ENCODE results near the gene SLC47A2. TPM values are rescaled to one million over a fixed set of nuclear protein-coding genes. Genes with fewer than 3 reads are reported as not detected.
A peak's percentile ranks its signal among the peaks of the same experiment; 100 is the strongest.

The SLC47A2 gene
- total and polyA plus RNA-seq, 2 of the 13 experiments (the other 11 are each of a cell fraction or from before 2014, with no cell fraction given): 0.04 TPM; not detected in 1

GRCh38 chr17:19738757-19739156, 22.4 kb upstream of the SLC47A2 start:
- ChIA-PET CTCF (ENCODE audit: low intra/inter-chr PET ratio, low total read pairs) (no interaction called here), POLR2A (no interaction called here)
- Histone ChIP-seq H3K4me1 (ENCODE audit: insufficient read depth, low read length) (peaks cover 55% of the 10 kb centered on the region), H3K36me3 (replicated peaks in 1 of 2; ENCODE audit: control insufficient read depth in 1 of 2, insufficient read depth in 2 of 2, low read length in 2 of 2) (no peaks in the 10 kb centered on the region), H3K4me3 (replicated peaks in 1 of 3; ENCODE audit: insufficient read depth in 1 of 3, low read depth in 2 of 3, low read length in 3 of 3) (no peak overlapping the region), H3K79me2 (ENCODE audit: insufficient read depth, low read length) (no peaks in the 10 kb centered on the region), H3K27ac (ENCODE audit: extremely low read length, insufficient read depth, low read length) (no peak overlapping the region), H3K9me3 (ENCODE audit: low read length) (no peaks in the 10 kb centered on the region), H2AFZ (ENCODE audit: low read length) (no peak overlapping the region), H3K27me3 (ENCODE audit: control insufficient read depth in 1 of 2, insufficient read depth in 2 of 2, low read length in 2 of 2) (no peaks in the 10 kb centered on the region; a peak in 1 of 5 replicates), H3K4me2 (ENCODE audit: low read depth, low read length) (no peak overlapping the region), H4K20me1 (ENCODE audit: insufficient read depth, low read length) (no peaks in the 10 kb centered on the region), H3K9ac (ENCODE audit: insufficient read depth, low read depth, low read length) (no peak overlapping the region)
- ATAC-seq (no peak), DNase-seq (ENCODE audit: low spot score) (no peak), FAIRE-seq (no peak)
- in situ Hi-C loops (cut with HindIII; ENCODE audit: extremely low pct_ligation_motif_present, low pct_unique_long_range_greater_than_20kb): no loop called here
- no TSS peak for BruUV-seq (replicated peaks)
- intact Hi-C loops (cut with micrococcal nuclease; ENCODE audit: unreplicated experiment): no loop called here
- WGBS (ENCODE audit: low lambda C conversion rate): 40% methylated on average over 1 of the region's 9 CpGs
- TF ChIP-seq EEA1 (CRISPR knock-in tag; IDR thresholded peaks at IDR 0.05; ENCODE audit: borderline replicate concordance) (no peak), HNRNPLL (IDR thresholded peaks at IDR 0.05; ENCODE audit: low read depth, low read length, poor library complexity, severe bottlenecking) (no peak), ZNF512B (CRISPR knock-in tag; IDR thresholded peaks at IDR 0.05; ENCODE audit: borderline replicate concordance) (no peak), NR2F6 (IDR thresholded peaks at IDR 0.05) (0 out of 2 replicates have a peak, but pooled peaks have one; percentile 20), NR2F6 (CRISPR knock-in tag; IDR thresholded peaks at IDR 0.05) (no peak), ZSCAN20 (CRISPR knock-in tag; IDR thresholded peaks at IDR 0.05; ENCODE audit: borderline replicate concordance) (no peak), CTCF (CRISPR knock-in tag; IDR thresholded peaks at IDR 0.05) (0 out of 2 replicates have a peak, but pooled peaks have one; percentile 8), ZNF589 (CRISPR knock-in tag; conservative IDR thresholded peaks at IDR 0.05) (no peak), MIXL1 (CRISPR knock-in tag; IDR thresholded peaks at IDR 0.05) (no peak), ETS1 (CRISPR knock-in tag; IDR thresholded peaks at IDR 0.05) (no peak)
